NCI-H2107 treated with DMSO at 0.1 percent for 48 hours (cell line): Measurements from ENCODE around the gene APEX1.

Experiments used
- DNase-seq: peaks from one replicate; lab custom pipeline; 2025; ENCODE audit not compliant: unreplicated experiment; lab: John Stamatoyannopoulos, UW

Gene APEX1

DNA sequence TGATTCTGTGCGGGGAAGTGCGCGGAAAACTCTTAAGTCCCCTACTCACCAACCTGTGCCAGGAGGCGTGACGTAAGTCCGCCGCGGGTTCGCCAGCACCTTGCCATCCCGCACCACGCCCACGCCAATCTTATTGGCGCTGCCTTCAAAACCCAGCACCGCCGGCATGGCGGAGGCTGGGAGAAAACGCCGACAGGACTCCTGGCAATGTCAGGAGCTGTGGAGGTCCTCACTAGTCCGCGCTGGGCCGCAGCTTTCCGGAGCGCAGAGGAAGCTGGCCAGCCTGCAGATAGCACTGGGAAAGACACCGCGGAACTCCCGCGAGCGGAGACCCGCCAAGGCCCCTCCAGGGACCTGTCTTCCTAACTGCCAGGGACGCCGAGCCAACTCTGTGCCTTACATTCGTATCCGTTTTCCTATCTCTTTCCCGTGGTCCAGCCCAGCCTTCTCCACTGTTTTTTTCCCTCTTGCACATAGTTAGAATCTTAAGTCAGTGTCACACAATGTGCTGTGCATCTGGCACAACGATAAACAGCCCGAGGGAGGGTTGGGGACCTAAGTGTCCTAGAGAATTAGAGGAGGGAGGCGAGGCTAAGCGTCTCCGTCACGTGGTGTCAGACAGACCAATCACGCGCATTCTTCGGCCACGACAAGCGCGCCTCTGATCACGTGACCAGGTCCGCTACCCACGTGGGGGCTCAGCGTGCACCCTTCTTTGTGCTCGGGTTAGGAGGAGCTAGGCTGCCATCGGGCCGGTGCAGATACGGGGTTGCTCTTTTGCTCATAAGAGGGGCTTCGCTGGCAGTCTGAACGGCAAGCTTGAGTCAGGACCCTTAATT lies at the start of gene APEX1, which contains the start of gene OSGEP:
Gene APEX1 (plus strand): TSS at position 711 of the 839 bp plus-strand sequence. CDS start 420 bp downstream, outside the sequence.
Gene OSGEP (minus strand): TSS at position 297 of the 839 bp plus-strand sequence. CDS start 129 bp downstream, at position 168.
- DNase-seq, result peak; percentile 99

DNA sequence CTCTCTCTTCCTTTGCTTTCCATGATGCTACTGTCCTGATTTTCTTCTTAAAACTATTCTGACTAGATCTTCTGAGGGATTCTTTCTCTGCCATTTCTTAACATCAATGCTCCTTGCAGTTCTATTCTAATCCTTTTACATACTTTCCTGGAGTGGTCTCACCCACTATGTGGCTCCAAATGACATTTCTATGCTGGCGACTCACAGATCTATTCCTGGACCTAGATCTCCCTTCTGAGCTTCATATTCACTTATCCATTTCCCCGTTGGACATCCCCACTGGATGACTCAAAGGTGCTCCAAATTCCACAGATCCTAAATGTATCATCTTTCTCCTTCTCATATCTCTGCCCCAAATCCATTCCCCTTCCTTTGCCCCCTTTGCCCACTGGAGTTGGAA lies 45.8 kb upstream of the APEX1 start:
- no peak for DNase-seq

DNA sequence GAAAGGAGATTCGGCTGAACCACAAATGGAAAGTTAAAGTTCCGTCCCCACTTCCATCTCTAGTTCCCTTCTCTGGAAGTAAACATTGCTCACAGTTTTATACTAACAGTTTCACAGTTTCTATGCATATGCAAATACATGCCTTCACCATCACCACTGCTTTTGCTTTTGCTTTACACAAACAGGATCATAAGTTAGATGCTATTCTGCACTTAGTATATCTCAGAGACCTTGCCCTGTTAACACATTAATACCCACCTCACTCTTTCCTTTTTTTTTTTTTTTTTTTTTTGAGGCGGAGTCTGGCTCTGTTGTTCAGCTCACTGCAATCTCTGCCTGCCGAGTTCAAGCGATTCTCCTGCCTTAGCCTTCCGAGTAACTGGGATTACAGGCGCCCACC lies 42.6 kb upstream of the APEX1 start:
- no peak for DNase-seq

DNA sequence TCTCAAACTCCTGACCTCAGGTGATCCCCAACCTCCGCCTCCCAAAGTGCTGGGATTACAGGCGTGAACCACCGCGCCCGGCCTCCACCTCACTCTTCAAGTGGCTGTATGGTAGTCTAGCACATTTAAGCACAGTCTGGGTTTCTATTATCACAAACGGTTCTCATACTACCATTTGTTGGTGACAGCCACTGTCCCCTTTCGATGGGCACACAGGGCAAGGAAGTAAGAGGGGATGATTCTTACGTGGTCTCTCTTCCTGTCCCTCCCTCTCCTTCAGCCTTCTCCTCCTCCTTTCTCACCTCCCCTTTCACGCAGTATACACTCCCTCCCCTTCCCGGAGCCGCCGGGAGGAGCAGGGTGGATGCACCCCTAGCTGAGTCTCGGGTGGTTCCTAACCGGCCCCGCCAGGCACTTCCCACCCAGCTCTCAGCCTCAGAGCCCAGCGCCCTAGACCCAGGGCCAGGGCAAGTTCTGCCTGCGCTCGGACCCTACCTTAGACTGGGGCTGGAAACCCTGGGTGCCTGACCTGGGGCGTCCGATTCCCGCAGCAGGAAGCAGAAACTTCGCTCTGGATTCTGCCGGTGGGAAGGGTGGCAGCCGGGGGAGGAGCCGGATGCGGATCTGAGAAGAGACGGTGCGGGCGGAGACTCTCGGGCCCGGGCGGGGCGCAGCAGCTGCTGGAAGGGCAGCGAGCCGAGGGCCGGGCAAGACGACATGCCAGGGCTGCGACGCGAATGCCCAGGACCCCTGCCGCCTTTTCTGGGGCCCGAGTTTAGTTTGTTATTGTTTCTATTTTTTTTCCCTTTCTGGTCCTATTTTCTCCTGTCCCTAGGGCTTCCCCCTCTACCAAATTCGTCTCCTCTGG lies 41.9 kb upstream of the APEX1 start, which contains the start of gene TEP1:
Gene TEP1 (minus strand): TSS at position 626 of the 868 bp plus-strand sequence. CDS start 5,062 bp downstream, outside the sequence.
- DNase-seq, result peak; percentile 78

DNA sequence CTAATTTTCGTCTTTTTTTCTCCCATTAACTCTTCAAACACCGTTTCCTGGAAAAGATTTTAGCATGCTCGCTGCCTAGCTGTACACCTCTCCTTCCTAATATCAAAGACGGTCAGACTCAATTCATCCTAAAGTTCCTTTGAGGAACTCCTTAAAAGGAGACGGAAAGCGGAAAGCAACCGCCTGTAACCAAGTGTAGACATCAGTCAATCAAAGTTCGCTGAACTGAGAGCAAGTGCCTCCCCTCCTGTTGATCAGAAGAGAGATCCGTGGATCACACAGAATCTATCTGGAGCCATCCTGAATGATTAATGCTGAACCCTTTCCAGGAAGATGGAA lies 41.3 kb upstream of the APEX1 start:
- no peak for DNase-seq

DNA sequence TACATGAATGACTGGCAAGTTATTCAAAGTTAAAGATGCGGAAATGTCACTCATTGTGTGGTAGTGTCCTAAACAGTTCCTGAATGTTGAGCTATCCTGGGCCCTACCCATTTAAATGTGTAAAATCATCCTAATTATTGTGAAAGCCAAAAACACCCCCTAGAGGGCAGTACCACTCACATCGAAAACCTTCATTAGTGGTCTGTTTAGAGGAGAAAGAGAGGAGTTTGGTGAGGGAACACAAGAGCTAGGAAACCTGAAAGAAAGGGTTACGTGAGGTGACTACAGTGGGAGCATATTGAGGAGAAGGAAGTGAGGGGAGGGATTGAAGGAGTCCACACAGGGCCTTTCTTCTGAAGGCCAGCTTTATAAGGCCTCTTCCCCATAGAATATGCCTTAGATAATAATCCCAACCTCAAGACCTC lies 39.2 kb upstream of the APEX1 start:
- peak; percentile 91 for DNase-seq

DNA sequence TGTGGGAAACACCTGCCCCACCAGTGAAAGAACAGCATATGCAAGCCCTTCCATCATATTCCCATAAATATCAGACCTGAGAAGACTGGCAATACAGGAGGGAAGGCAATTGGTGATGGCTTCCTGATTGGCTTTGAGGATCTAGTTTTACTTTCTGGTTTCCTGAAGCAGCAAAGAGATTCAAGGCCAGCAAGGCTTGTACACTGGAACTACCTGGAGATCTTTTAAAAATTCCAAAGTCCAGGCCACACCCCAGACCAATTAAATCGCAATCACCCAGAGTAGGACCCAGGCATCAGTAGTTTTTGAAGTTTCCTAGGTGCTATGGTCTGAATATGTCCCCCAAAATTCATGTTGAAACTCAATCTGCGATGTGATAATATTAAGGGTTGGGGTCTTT lies 38.8 kb upstream of the APEX1 start:
- no peak for DNase-seq

DNA sequence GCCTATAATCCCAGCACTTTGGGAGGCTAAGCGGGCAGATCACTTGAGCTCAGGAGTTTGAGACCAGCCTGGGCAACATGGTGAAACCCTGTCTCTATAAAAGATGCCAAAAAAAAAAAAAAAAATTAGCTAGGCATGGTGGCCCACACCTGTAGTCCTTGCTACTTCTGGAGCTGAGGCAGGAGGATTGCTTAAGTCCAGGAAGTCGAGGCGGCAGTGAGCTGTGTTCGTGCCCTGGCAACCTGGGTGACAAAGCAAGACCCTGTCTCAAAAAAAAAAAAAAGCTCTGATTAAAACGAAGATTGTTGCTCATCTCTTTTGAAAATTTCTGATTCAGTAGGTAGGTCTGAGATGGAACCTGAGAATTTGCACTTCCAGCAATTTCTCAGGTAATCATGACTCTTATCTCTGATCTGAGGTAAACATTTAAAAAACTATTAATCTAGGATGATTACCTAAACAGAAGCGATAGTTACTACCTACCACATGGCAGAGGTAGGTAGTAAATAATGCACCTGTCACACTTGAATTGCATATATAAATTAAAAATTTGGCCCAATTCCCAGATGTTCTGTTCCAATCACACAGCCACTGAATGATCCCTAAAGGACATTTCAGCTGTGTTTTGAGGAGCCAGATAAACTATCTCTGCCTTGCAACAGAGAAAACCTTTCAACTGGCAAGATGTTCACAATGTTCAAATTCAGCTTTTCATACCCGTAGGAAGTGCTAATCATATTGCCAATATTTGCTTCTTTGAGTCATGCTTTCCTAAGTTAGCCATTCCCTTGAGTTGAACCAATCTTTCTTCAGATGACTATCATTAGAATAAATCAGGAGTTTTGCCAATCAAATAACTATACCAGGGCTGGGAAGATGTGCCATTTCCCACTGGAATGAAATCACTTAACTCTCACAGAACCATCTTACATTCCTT lies 37.5 kb upstream of the APEX1 start:
- peak; percentile 89 for DNase-seq

DNA sequence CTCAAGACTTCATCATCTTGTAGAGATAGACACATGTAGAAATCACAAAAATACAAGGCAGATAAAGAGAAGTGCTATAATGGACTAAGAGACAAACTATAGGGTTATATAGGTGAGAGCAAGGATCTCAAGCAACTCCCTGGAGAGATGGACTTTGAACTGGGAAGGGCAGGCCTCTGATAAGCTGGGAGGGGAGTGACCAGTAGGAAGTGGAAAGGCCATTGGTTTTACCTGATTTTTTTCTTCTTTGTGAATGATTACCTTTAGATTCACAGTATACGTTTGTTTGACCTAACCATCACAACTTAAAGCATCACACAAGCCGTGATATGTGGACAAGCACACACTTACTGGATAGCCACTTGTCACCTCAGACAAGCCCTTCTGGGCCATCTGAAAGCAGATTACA lies 36.5 kb upstream of the APEX1 start:
- no peak for DNase-seq

DNA sequence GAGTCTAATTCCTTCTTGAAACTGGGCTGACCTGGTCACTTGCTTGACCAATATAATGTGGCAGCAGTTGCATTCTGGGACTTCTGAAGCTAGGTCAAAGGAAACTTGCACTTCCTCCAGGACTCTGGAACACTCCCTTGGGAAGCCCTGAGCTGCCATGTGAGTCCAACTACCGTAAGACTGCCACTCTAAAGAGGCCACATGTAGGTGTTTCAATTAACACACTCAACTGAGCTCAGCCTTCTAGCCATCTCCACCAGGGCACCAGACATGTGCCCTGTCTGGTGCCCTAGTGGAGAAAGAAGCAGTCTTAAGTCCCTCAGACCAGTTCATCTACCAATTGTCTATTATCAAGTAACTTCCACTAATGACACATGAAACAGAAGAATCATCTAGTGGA lies 35.6 kb upstream of the APEX1 start:
- no peak for DNase-seq

DNA sequence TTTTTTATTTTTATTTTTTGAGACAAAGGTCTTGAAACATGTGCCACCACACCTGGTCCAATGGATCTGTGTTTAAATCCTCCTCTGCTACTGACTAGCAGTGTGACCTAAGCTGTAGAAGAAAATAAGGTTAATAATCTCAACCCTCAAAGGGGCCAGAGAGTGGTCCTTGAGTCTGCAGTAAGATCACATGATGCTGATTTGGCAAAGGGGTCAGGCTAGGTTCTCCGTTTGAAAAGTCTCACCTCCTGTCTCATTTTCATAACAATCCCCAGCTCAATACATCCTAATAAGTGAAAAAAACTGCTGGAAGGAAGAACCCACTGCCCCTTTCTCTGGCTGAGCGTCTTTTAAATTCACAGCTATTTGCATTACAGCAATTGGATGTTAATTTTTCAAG lies 33.8 kb upstream of the APEX1 start:
- no peak for DNase-seq

DNA sequence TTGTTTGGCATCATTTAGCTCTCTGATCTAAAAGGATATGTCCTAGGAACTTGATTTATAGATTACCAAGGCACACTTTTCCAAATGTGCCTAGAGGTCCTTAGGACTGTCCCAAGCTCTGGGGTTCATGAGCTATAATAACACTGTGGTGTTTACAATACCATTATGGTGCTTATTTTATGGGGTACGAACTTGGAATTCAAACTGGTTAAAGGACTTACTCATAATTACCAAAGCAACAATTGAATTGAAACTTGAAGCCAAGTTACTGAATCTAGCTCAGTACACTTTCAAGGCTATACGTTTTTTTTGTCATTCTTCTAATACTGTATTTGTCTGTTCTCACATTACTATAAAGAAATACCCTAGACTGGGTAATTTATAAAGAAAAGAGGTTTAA lies 32.1 kb upstream of the APEX1 start:
- DNase-seq, result no peak

DNA sequence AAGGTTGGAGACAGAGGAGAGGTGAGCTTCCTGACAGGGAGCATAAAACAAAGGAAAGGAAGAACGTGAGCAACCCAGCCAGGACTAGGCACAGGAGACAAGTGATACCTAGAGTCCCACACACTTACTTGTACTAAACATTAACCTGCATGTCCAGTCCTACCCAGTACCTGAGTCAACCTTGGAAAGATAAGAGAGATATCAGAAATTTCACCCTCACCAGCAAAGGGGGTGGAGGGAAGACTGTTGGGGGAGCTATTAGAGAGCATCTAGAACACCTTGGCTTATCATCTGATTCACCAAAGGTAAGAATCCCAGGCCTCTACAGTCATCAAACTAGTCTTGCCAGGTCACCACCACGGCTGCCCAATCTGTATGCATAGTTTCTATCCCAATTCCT lies 30.2 kb upstream of the APEX1 start:
- no peak for DNase-seq

DNA sequence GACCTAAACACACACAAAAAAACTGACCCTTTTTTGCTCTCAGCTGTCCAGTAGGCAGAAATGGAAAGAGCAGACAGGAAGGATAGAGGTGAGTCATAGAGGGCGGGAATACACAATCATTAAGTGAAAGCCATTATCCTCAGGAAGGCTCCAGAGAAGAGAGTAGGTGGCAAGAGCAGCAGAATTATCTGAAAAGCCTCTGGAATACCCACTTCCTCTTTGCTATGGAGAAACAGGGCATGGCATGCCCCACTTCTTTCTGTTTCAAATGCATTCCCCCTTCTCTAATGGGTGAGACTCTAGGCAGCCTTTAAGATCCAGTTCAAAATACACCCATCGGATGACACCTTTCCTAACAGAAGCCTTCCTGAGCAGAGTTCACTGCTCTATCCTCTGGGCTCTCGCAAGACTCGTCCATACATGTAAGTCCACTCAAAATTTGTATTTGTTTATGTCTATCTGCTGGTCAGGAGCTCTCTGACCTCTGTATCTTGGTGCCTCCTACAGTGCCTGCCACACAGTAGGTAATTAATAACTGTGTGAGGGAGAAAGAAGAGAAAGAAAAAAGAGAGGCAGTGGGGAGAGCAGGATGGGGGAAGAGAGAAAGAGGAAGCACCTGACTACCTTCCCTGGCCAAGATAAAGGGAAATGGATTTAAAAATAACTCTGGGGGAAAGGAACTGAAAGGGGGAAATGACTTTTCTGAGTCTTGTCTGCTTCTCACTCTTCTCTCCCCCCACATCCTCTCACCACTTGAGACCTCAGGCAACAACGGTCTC lies 27.6 kb upstream of the APEX1 start:
- no peak for DNase-seq

DNA sequence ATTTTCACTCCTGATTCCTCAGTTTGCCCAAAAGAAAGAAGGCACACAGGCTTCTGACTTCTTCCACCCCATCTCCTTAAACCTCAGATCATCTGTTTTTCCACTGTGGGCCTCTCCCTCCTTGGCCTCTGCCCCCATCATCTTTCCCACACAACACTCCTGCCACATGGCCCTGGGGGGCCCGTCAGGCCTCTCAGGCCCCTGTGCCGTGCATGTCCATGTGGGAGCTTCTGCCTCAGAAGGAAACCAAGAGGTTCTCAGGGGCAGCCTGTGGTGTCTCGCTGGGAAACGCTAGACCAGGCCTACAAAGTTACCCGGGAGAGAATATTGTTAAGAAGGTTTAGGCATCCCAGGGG lies 27.0 kb upstream of the APEX1 start:
- no peak for DNase-seq

DNA sequence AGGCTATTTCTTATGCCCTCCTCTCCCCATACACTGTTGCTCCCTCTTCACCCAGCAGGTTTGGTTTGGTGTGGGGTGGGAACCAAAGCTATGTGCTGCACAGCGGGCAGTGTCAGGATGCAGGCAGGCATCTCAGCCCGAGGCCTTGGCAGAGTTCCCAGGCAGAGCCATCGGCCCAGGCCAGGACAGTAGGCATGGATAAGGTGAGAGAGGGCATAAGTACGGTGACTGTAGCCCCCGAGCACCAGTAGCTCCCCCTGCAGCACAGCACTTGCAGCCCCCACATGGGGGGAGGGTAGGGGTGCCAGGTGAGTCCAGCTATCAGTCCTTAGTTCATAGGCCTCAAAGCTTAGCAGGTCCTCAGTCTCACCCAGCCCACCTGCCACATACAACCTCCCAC lies 26.2 kb upstream of the APEX1 start:
- no peak for DNase-seq

DNA sequence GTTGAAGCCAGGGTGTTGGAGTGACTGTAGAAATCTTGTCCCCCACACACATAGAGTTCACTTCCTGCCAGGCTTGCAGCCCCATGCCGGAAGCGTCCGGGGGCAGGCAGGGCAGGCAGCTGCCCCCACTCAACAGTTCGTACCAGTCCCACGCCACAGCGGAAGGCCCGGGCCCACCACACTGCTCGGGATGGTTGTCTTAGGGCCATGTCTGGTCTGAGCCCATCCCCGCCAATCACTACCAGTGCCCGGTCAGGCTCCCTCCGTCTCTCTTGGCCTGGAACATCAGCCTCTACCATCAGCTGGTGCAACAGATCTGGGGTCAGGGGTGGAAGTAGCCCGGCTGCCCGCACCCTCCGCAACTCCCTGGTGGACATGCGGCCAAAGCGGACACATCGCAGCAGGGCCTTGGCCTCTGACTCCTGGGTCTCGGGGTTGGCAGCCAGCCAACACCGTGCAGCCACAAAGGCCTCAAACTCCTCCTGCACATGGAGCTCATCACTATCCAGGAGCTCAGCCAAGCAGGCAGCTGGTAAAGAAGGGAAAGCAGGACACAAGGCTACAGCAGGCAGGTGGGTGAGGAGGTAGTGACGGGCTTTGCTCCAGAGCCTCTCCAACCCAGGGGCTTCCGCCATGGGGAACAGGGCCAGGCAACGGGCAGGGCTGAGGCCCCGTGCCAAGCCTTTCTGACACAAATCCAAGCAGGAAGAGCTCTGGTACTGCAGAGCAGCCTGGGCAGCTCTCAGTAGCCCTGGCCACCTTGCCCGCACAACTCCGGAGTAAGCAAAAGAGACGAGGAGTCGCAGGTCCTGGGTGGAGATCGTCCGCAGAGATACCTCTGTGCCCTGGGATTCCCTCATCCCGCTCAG lies 25.0 kb upstream of the APEX1 start:
- no peak for DNase-seq

DNA sequence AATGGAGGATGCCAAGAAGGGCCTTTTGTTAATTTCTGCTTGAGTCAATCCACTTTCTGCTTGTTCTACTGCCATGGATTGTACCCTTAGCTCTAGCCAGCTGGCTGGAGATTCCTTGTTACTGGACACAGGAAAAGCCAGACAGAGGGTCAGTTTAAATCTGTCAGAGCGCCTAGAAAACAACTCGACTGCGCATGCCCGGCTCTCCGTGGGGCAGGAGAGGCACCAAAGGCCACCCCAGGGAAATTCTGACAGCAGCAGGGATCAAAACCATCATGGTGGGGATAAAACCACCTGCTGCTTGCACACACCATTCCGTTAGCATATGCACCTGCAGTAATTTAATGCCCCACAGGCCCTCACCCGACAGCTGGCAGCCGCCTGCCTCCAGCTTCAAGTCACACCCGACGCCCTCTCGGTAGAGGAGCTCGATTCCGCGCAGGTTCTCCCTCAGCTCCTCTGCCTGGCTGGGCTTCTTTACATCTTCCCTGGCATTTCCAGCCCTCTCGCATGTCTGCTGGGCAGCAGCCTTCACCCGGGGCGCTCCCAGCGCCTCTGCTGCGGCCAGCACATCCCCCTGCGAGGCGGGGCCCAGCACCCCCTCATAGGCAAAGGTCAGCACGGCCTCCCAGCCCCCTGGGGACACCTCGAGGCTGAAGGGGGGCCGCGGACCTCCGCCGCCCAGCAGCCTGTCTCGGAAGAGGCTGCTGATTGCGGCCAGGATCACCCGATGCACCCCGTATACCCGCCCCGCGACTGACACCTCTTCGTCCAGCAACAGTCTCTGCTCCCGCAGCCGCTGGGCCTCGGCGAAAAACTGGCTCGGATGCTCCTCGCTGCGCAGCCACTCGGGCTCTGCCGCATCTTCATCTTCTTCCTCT lies 20.1 kb upstream of the APEX1 start:
- peak; percentile 94 for DNase-seq
